Gastroesophageal sphincter (tissue), 3 donors: ENCODE measurements around the gene KRTAP15-1.

Experiments used
- POLR2AphosphoS5 ChIP-seq: sonication (generic); formaldehyde crosslinking; IDR thresholded peaks from one replicate; pipeline ENCODE4 v1.6.1; 2017; ENCODE audit warnings: antibody characterized with exemption
- TF ChIP-seq, protein P1 (sequence below), 4 experiments: fragments of 200-600 bp in 2 of 4; fragments of 450-650 bp in 2 of 4; sonication (generic) in 1 of 4; IDR thresholded peaks; one replicate each; pipeline ENCODE4 v1.5.1; 2017 to 2019; ENCODE audit warnings: antibody characterized with exemption in 4 of 4, mild to moderate bottlenecking in 2 of 4, moderate library complexity in 2 of 4

DNA sequence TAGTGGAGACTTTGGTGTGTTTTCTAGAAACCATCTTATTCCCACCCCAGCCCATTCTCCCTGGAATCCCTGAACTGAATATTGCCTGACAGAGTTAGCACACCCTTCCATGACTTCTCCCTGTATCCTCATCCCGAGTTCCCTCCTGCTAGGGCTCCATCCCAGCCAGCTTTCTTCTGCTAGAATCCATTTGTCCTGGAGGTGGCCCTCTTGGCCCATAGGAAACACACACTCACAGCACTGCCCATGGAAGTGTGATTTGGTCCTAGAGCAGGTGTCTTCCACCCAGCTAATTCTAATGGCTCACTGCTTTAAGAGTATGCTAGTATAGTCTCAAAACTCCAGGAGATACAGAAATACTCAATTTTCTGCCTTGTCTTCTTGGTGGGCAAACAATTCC, 4.1 kb downstream of the KRTAP15-1 start:
- TF ChIP-seq, protein P1, sequence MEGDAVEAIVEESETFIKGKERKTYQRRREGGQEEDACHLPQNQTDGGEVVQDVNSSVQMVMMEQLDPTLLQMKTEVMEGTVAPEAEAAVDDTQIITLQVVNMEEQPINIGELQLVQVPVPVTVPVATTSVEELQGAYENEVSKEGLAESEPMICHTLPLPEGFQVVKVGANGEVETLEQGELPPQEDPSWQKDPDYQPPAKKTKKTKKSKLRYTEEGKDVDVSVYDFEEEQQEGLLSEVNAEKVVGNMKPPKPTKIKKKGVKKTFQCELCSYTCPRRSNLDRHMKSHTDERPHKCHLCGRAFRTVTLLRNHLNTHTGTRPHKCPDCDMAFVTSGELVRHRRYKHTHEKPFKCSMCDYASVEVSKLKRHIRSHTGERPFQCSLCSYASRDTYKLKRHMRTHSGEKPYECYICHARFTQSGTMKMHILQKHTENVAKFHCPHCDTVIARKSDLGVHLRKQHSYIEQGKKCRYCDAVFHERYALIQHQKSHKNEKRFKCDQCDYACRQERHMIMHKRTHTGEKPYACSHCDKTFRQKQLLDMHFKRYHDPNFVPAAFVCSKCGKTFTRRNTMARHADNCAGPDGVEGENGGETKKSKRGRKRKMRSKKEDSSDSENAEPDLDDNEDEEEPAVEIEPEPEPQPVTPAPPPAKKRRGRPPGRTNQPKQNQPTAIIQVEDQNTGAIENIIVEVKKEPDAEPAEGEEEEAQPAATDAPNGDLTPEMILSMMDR (IDR thresholded peaks at IDR 0.05): no peak
- TF ChIP-seq POLR2AphosphoS5: no peak
